Keratinocyte (primary cell): Measurements from ENCODE around the gene THOC6. TPM values are rescaled to one million over a fixed set of nuclear protein-coding genes. Genes with fewer than 3 reads are reported as not detected.

Experiments used
- DNase-seq: peaks from one replicate; pipeline ENCODE4 v3.0.0-alpha.2; 2011; ENCODE audit warnings: low read depth, missing footprints, low spot score
- FAIRE-seq: peaks from 2 replicates; lab custom pipeline; 2011; peaks lifted over from hg19 to GRCh38; lab: Jason Lieb, UNC
- H2AFZ ChIP-seq: 2 replicates; pipeline ENCODE4 v1.6.0; 2012; ENCODE audit warnings: low read length, control low read depth, inconsistent platforms; ENCODE audit not compliant: control insufficient read depth
- H3K27ac ChIP-seq: 2 replicates; pipeline ENCODE4 v1.5.1; 2011; ENCODE audit warnings: low read length; ENCODE audit not compliant: control insufficient read depth, insufficient read depth
- H3K27me3 ChIP-seq: 3 replicates; pipeline ENCODE4 v1.6.0; 2011; ENCODE audit warnings: low read length; ENCODE audit not compliant: control insufficient read depth, insufficient read depth; ENCODE audit errors: extremely low read depth
- H3K36me3 ChIP-seq, 2 experiments: 2 replicates in 1 of 2; 3 replicates in 1 of 2; pipeline ENCODE4 v1.5.1; 2011; ENCODE audit warnings: low read length in 2 of 2, mild to moderate bottlenecking in 1 of 2; ENCODE audit not compliant: control insufficient read depth in 2 of 2, insufficient read depth in 2 of 2; ENCODE audit errors: extremely low read depth in 1 of 2
- H3K4me1 ChIP-seq: 3 replicates; pipeline ENCODE4 v1.5.1; 2011; ENCODE audit warnings: low read length; ENCODE audit not compliant: control insufficient read depth, insufficient read depth; ENCODE audit errors: extremely low read depth
- H3K4me2 ChIP-seq: 3 replicates; pipeline ENCODE4 v1.6.0; 2011; ENCODE audit warnings: low read depth, low read length; ENCODE audit not compliant: control insufficient read depth, insufficient read depth; ENCODE audit errors: extremely low read depth
- H3K4me3 ChIP-seq, 3 experiments: fragments of 200-600 bp in 1 of 3; sonication (generic) in 1 of 3; 2 replicates in 2 of 3; 3 replicates in 1 of 3; pipeline ENCODE4 v1.5.1; 2011 to 2016; ENCODE audit warnings: low read length in 3 of 3, mild to moderate bottlenecking in 3 of 3, control low read depth in 2 of 3, inconsistent platforms in 1 of 3, low read depth in 1 of 3, mixed read lengths in 1 of 3, mixed run types in 1 of 3, moderate library complexity in 1 of 3; ENCODE audit not compliant: control insufficient read depth in 2 of 3, insufficient read depth in 2 of 3; ENCODE audit errors: extremely low read depth in 1 of 3
- H3K79me2 ChIP-seq: 2 replicates; pipeline ENCODE4 v1.6.0; 2012; ENCODE audit warnings: low read length; ENCODE audit not compliant: control insufficient read depth, insufficient read depth
- H3K9ac ChIP-seq: 3 replicates; pipeline ENCODE4 v1.6.0; 2011; ENCODE audit warnings: low read length; ENCODE audit not compliant: control insufficient read depth, insufficient read depth; ENCODE audit errors: extremely low read depth
- H3K9me1 ChIP-seq: 3 replicates; pipeline ENCODE4 v1.6.0; 2011; ENCODE audit warnings: low read length; ENCODE audit not compliant: control insufficient read depth, insufficient read depth; ENCODE audit errors: extremely low read depth
- H3K9me3 ChIP-seq: 2 replicates; pipeline ENCODE4 v1.5.1; 2012; ENCODE audit warnings: low read depth, low read length; ENCODE audit not compliant: control insufficient read depth
- H4K20me1 ChIP-seq: 3 replicates; pipeline ENCODE4 v1.6.0; 2011; ENCODE audit warnings: low read length; ENCODE audit not compliant: control insufficient read depth, insufficient read depth; ENCODE audit errors: extremely low read depth
- CTCF ChIP-seq, 3 experiments: IDR thresholded peaks in 1 of 3; conservative IDR thresholded peaks in 1 of 3; optimal IDR thresholded peaks in 1 of 3; 2 replicates in 2 of 3; 3 replicates in 1 of 3; pipeline versions ENCODE3 to v1.5.1; 2011; ENCODE audit warnings: low read length in 3 of 3, mild to moderate bottlenecking in 3 of 3, moderate library complexity in 2 of 3, control low read depth in 1 of 3, inconsistent platforms in 1 of 3; ENCODE audit not compliant: insufficient read depth in 2 of 3; ENCODE audit errors: extremely low read depth in 1 of 3
- EZH2 ChIP-seq: IDR thresholded peaks from one replicate; pipeline ENCODE4 v1.6.1; 2012; ENCODE audit warnings: inconsistent platforms, mild to moderate bottlenecking, low read length, moderate library complexity
- dilution Hi-C: fragments of 300-500 bp; cut with MboI; formaldehyde crosslinking; loops from one replicate; pipeline ENCODE4 v1.7.0; 2020; ENCODE audit warnings: low sequenced_read_pairs; ENCODE audit not compliant: extremely low pct_ligation_motif_present
- polyA plus RNA-seq, 5 experiments: library from polyadenylated mRNA; depleted of rRNA in 3 of 5; stranded (reverse) in 3 of 5; stranded (forward) in 1 of 5; unstranded in 1 of 5; fragments of >200 nt; gene quantifications; 1 replicate in 1 of 5; 2 replicates in 3 of 5; 3 replicates in 1 of 5; pipeline versions ENCODE4 v1.2.1 to v1.2.3, GENCODE V29; 2011 to 2012; ENCODE audit warnings: missing spikeins in 2 of 5, low read depth in 1 of 5, low replicate concordance in 1 of 5

The THOC6 gene
- polyA plus RNA-seq, 1 donor (not counting 4 experiments of a cell fraction or from before 2014, with no cell fraction given): 10.3 TPM

DNA sequence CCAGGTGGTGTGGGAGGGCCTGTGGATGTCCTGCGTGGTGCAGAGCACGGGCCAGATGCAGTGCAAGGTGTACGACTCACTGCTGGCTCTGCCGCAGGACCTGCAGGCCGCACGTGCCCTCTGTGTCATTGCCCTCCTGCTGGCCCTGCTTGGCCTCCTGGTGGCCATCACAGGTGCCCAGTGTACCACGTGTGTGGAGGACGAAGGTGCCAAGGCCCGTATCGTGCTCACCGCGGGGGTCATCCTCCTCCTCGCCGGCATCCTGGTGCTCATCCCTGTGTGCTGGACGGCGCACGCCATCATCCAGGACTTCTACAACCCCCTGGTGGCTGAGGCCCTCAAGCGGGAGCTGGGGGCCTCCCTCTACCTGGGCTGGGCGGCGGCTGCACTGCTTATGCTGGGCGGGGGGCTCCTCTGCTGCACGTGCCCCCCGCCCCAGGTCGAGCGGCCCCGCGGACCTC is 10.3 kb upstream of the THOC6 start:
- Histone ChIP-seq H3K9ac (no peak overlapping the region), H3K4me1 (peaks cover 19% of the 10 kb centered on the region), H3K4me2 (no peak overlapping the region), H3K4me3 (no peak overlapping the region), H3K27ac (no peak overlapping the region), H3K9me3 (no peaks in the 10 kb centered on the region), H3K79me2 (no peaks in the 10 kb centered on the region), H4K20me1 (no peaks in the 10 kb centered on the region), H3K9me1 (no peaks in the 10 kb centered on the region), H3K27me3 (peaks cover 35% of the 10 kb centered on the region), H3K36me3 (no peaks in the 10 kb centered on the region), H2AFZ (no peak overlapping the region)
- dilution Hi-C loops: no loop called here
- DNase-seq (no peak), FAIRE-seq (no peak)
- TF ChIP-seq EZH2: no peak
- no peak for TF ChIP-seq CTCF (optimal IDR thresholded peaks at IDR 0.05 in 1 of 3, IDR thresholded peaks at IDR 0.05 in 1 of 3, conservative IDR thresholded peaks at IDR 0.05 in 1 of 3; ENCODE audit: extremely low read depth in 1 of 3, insufficient read depth in 2 of 3, low read length in 3 of 3)

DNA sequence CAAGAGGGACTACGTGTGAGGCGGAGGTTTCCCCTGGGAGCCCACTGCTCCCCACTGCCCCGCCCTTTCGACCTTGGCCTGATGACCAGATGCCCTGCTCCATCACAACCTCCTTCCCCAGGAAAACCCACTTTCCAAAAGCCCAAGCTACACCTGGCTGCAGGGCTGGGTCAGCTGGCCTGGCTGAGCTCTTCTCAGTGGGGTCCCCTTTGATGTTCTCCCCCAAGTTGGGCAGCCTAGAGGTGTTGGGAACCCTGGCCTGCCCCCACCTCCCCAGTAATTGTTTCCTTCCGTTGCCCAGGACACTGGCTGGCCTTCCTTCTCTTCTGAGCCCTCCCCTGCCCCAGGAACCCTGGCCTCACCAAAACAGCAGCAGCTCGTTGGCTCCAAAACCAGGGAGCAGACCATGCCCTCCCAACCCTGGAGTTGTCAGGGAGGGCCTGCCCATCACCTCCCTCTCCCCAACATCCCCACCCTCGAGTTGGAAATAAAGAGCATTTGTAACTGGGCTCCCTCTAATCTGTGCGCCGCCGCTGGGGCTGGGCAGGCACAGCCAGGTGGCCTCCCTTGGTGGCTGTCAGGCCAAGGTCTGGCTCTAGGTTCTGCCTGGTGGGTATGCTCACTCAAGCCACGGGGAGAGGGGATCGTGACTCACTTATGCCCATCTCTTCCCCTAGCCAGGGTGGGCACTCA is 9.7 kb upstream of the THOC6 start:
- Histone ChIP-seq H4K20me1 (no peaks in the 10 kb centered on the region), H3K4me1 (peaks cover 19% of the 10 kb centered on the region), H3K4me2 (no peak overlapping the region), H3K9me1 (no peaks in the 10 kb centered on the region), H3K4me3 (no peak overlapping the region), H3K9ac (no peak overlapping the region), H3K27ac (no peak overlapping the region), H3K36me3 (no peaks in the 10 kb centered on the region), H2AFZ (no peak overlapping the region), H3K9me3 (no peaks in the 10 kb centered on the region), H3K79me2 (no peaks in the 10 kb centered on the region), H3K27me3 (peaks cover 35% of the 10 kb centered on the region)
- no peak for FAIRE-seq
- dilution Hi-C loops: no loop called here
- TF ChIP-seq EZH2 (no peak), CTCF (optimal IDR thresholded peaks at IDR 0.05 in 1 of 3, IDR thresholded peaks at IDR 0.05 in 1 of 3, conservative IDR thresholded peaks at IDR 0.05 in 1 of 3; ENCODE audit: extremely low read depth in 1 of 3, insufficient read depth in 2 of 3, low read length in 3 of 3) (no peak)
- no peak for DNase-seq
